ENCODE data around the gene CR1.
"Not testable (repeated sequence)": the region's sequence is repeated elsewhere in the genome, so short reads cannot be mapped to it uniquely, and the experiment has no call there.

Gene CR1

DNA sequence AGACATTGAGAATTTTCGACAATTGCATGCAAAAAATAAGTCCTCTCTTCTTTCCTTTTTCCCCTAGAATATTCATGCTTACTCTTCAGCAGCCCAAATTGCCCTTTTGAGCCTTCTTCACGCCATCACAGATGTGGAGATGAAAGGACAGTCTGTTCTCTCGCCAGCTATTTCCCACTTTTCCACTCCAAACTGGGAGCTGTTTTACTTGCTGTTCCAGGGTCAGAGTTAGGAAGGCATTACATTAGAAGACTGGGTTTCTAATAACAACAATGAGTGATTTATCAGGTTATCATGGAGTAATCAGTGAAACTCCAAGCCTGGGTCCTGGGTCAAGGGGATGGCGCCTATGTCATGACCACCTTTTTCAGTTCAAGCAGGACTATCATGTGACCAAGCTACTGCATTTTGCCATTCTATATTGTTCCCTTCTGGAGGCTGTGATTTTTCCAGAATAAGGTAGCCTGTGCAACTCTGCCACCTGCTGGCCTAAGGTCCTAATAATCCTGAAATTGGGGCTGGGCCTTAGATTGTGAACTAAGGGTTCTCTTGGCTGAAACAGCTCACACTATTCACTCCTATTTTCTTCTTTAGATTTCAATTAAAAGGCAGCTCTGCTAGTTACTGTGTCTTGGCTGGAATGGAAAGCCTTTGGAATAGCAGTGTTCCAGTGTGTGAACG, 50.9 kb downstream of the CR1 start:
- H3K4me1 ChIP-seq (ENCODE audit: insufficient read depth, low read length); H3K9me3 ChIP-seq (ENCODE audit: insufficient read depth, low read depth, low read length); H3K36me3 ChIP-seq (ENCODE audit: insufficient read depth, low read length); H3K9ac ChIP-seq (ENCODE audit: low read depth, low read length); H3K27ac ChIP-seq (ENCODE audit: low read depth, low read length); H3K27me3 ChIP-seq (ENCODE audit: insufficient read depth, low read length); H3K4me3 ChIP-seq (ENCODE audit: low read length): not testable (repeated sequence)
- no CpG with 5 or more reads among the region's 5 CpGs for WGBS

DNA sequence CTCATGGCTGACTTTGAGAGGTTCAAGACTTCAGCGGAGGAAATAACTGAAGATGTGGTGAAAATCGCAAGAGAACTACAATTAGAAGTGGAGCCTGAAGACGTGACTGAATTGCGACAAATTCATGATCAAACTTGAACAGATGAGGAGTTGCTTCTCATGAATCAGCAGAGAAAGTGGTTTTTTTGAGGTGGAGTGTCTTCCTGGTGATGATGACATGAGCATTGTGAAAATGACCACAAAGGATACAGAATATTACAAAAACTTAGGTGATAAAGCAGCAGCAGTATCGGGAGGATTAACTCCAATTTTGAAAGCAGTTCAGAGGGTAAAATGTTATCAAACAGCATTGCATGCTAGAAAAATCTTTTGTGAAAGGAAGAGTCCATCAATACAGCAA, 58.9 kb downstream of the CR1 start:
- H3K4me1 ChIP-seq (ENCODE audit: insufficient read depth, low read length); H3K9ac ChIP-seq (ENCODE audit: low read depth, low read length); H3K27ac ChIP-seq (ENCODE audit: low read depth, low read length); H3K27me3 ChIP-seq (ENCODE audit: insufficient read depth, low read length); H3K36me3 ChIP-seq (ENCODE audit: insufficient read depth, low read length); H3K4me3 ChIP-seq (ENCODE audit: low read length); H3K9me3 ChIP-seq (ENCODE audit: insufficient read depth, low read depth, low read length): not testable (repeated sequence)
- WGBS, result no CpG with 5 or more reads among the region's 5 CpGs

DNA sequence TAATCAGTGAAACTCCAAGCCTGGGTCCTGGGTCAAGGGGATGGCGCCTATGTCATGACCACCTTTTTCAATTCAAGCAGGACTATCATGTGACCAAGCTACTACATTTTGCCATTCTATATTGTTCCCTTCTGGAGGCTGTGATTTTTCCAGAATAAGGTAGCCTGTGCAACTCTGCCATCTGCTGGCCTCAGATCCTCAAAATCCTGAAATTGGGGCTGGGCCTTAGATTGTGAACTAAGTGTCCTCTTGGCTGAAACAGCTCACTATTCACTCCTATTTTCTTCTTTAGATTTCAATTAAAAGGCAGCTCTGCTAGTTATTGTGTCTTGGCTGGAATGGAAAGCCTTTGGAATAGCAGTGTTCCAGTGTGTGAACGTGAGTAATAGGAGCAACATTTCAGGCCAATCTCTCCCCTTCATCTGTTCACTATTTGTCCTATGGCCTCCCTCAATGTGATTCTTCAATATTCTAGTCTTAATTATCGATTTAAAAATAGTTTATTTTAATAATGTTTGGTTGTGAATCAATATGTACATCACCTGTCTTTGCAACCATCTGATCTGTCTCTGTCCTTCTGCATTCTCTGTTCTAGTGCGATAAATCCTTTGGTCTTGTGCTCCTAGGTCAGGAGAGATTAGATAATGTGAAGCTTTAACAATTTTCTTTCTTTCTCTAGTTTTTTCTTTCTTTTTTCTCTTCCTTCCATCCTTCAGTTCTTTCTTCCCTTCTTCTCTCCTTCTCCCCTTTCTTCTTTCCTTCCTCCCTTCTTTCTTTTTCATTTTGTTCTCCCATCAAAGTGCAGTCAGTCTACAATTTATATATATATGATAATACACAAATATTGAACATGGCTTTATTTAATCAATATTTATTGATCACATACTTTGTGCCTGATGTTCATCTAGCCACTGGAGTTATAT, 69.8 kb downstream of the CR1 start:
- Histone ChIP-seq H3K9me3 (ENCODE audit: insufficient read depth, low read depth, low read length) (no peaks in the 10 kb centered on the region), H3K4me1 (ENCODE audit: insufficient read depth, low read length) (no peaks in the 10 kb centered on the region), H3K9ac (ENCODE audit: low read depth, low read length) (no peak overlapping the region), H3K27me3 (ENCODE audit: insufficient read depth, low read length) (no peaks in the 10 kb centered on the region), H3K36me3 (ENCODE audit: insufficient read depth, low read length) (no peaks in the 10 kb centered on the region), H3K27ac (ENCODE audit: low read depth, low read length) (no peak overlapping the region), H3K4me3 (ENCODE audit: low read length) (no peak overlapping the region)
- no CpG with 5 or more reads among the region's 4 CpGs for WGBS

DNA sequence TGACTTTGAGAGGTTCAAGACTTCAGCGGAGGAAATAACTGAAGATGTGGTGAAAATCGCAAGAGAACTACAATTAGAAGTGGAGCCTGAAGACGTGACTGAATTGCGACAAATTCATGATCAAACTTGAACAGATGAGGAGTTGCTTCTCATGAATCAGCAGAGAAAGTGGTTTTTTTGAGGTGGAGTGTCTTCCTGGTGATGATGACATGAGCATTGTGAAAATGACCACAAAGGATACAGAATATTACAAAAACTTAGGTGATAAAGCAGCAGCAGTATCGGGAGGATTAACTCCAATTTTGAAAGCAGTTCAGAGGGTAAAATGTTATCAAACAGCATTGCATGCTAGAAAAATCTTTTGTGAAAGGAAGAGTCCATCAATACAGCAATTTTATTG, 76.0 kb downstream of the CR1 start:
- H3K36me3 ChIP-seq (ENCODE audit: insufficient read depth, low read length); H3K4me3 ChIP-seq (ENCODE audit: low read length); H3K4me1 ChIP-seq (ENCODE audit: insufficient read depth, low read length); H3K27me3 ChIP-seq (ENCODE audit: insufficient read depth, low read length); H3K27ac ChIP-seq (ENCODE audit: low read depth, low read length); H3K9ac ChIP-seq (ENCODE audit: low read depth, low read length); H3K9me3 ChIP-seq (ENCODE audit: insufficient read depth, low read depth, low read length): not testable (repeated sequence)
- no CpG with 5 or more reads among the region's 5 CpGs for WGBS

DNA sequence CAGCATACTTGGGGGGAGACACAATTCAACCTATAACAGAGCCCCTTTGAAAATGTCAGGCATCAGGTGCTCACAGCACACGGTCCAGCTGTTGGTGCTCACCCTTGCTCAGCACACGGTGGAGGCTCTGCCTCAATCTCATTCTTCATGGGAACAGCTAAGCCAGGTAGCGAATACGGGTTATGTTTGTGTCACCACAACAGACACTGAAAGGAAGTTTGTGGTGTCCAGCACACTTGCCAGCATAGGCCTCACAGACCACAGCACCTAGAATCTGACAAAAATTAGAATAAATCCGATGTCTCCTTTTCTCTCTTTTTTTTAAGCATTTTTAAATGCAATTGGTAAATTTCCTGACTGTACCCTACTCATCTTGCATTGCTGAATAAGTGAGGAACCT, 77.1 kb downstream of the CR1 start:
- WGBS, result 94% methylated on average over 4 of the region's 5 CpGs
- H3K4me1 ChIP-seq (ENCODE audit: insufficient read depth, low read length); H3K27me3 ChIP-seq (ENCODE audit: insufficient read depth, low read length): not testable (repeated sequence)

DNA sequence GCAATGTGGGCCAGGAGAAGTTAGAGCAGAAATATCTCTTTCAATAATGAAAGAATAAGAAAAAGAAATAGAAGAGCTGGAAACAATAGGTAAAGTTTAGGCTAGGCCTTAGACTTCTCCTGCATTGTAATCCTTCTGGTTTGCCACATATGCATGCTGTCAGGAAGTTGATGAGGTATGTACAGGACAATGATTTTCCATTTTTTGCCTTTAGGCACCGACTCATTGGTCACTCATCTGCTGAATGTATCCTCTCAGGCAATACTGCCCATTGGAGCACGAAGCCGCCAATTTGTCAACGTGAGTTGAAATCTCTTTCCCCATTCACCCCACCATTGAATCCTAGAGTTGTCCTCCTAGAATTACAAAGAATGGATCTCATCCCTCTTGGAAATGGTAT, 79.4 kb downstream of the CR1 start:
- not testable (repeated sequence) for H3K9me3 ChIP-seq (ENCODE audit: insufficient read depth, low read depth, low read length); H3K36me3 ChIP-seq (ENCODE audit: insufficient read depth, low read length); H3K4me1 ChIP-seq (ENCODE audit: insufficient read depth, low read length); H3K4me3 ChIP-seq (ENCODE audit: low read length); H3K27me3 ChIP-seq (ENCODE audit: insufficient read depth, low read length); H3K27ac ChIP-seq (ENCODE audit: low read depth, low read length); H3K9ac ChIP-seq (ENCODE audit: low read depth, low read length)
- 94% methylated on average over 4 of the region's 4 CpGs for WGBS

More for the DNA sequence above, 77.1 kb downstream of the CR1 start:
- H3K4me3 ChIP-seq (ENCODE audit: low read length); H3K9ac ChIP-seq (ENCODE audit: low read depth, low read length); H3K36me3 ChIP-seq (ENCODE audit: insufficient read depth, low read length); H3K9me3 ChIP-seq (ENCODE audit: insufficient read depth, low read depth, low read length); H3K27ac ChIP-seq (ENCODE audit: low read depth, low read length): not testable (repeated sequence)

DNA sequence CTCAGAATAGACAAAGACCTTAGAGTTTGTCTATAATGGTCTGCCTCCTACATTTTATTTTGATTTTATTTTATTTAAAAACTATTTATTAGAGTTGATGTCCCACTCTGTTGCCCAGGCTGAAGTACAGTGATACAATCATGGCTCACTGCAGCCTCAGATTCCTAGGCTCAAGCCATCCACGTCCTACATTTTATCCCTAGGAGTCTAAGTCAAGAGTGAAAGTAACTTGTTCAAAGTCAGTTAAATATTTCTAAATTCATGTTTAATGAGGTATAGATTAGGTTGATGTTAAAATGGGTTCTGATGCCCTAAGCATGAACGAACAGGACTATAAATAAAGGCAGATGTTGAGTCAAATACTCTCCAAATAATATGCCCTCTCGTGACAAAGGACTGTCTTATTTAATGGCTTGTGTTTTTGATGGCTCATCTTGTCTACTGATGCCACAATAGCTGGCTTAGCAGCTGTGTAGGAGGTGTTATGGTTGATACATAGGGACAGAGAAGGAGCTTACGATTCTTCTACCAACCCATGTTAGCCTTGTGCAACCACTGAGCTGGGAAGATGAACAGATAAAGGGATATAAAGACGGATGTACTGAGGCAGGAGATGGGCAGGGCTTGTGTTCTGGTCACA, 83.0 kb downstream of the CR1 start:
- Histone ChIP-seq H3K27ac (ENCODE audit: low read depth, low read length) (no peak overlapping the region), H3K9me3 (ENCODE audit: insufficient read depth, low read depth, low read length) (no peaks in the 10 kb centered on the region), H3K9ac (ENCODE audit: low read depth, low read length) (no peak overlapping the region), H3K4me1 (ENCODE audit: insufficient read depth, low read length) (peaks cover 8% of the 10 kb centered on the region; the same call in 1 of the 2 replicates), H3K4me3 (ENCODE audit: low read length) (no peak overlapping the region), H3K27me3 (ENCODE audit: insufficient read depth, low read length) (no peaks in the 10 kb centered on the region), H3K36me3 (ENCODE audit: insufficient read depth, low read length) (no peaks in the 10 kb centered on the region)
- 69% methylated on average over 5 of the region's 5 CpGs for WGBS

DNA sequence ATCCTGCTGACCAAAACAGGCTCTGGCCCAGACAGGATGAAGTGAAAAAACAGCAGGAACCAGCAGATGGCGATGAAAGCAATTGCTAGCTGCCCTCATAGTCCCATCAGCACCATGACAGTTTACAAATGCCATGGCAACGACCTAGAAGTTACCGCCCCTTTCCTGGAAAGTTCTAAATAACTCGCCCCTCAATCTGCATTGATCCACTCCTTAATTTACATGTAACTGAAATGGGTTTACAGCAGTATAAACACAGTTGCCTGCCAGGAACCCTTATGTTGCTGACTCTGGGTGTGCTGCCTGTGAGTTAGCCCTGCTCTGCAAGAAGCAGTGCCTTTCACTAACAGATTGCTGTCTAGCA, 83.5 kb downstream of the CR1 start:
- Histone ChIP-seq H3K27ac (ENCODE audit: low read depth, low read length) (no peak overlapping the region), H3K9me3 (ENCODE audit: insufficient read depth, low read depth, low read length) (no peaks in the 10 kb centered on the region), H3K4me3 (ENCODE audit: low read length) (no peak overlapping the region), H3K9ac (ENCODE audit: low read depth, low read length) (no peak overlapping the region), H3K36me3 (ENCODE audit: insufficient read depth, low read length) (no peaks in the 10 kb centered on the region), H3K27me3 (ENCODE audit: insufficient read depth, low read length) (no peaks in the 10 kb centered on the region), H3K4me1 (ENCODE audit: insufficient read depth, low read length) (peaks cover 8% of the 10 kb centered on the region; the same call in 1 of the 2 replicates)
- 10% methylated on average over 4 of the region's 4 CpGs for WGBS

DNA sequence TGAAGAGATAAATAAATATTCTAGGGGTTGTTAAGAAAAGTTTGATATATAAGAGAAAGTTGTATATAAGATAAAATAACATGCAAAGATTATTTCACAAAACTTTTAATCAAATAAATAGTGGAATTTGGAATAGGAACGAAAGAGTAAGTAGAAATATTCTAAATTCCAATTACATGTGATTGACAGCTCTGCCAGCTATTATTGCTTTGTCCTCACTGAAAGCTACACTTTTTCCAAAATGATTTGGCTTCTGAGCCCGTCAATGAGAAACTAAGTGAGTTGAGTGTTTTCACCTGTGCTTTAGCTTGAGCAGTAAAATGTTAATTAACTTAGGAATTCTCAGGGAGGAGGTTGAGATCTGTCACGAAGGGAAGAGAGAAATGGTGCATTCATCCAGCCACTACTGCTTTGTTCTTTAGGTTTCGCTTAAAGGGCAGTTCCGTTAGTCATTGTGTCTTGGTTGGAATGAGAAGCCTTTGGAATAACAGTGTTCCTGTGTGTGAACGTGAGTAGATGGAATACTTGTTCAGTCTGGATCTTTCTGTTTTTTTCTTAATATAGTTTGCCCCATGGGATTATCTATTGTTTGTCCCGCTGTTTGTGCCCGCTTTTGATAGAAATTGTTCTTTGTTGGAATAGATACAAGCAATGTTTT, 85.7 kb downstream of the CR1 start:
- no peaks in the 10 kb centered on the region for H3K9me3 ChIP-seq (ENCODE audit: insufficient read depth, low read depth, low read length)
- H3K4me3 ChIP-seq (ENCODE audit: low read length), result no peak overlapping the region
- no peak overlapping the region for H3K9ac ChIP-seq (ENCODE audit: low read depth, low read length)
- H3K27me3 ChIP-seq (ENCODE audit: insufficient read depth, low read length), result no peaks in the 10 kb centered on the region
- H3K4me1 ChIP-seq (ENCODE audit: insufficient read depth, low read length), result peaks cover 8% of the 10 kb centered on the region
- no peak overlapping the region for H3K27ac ChIP-seq (ENCODE audit: low read depth, low read length)
- H3K36me3 ChIP-seq (ENCODE audit: insufficient read depth, low read length), result no peaks in the 10 kb centered on the region
- 77% methylated on average over 7 of the region's 8 CpGs for WGBS

DNA sequence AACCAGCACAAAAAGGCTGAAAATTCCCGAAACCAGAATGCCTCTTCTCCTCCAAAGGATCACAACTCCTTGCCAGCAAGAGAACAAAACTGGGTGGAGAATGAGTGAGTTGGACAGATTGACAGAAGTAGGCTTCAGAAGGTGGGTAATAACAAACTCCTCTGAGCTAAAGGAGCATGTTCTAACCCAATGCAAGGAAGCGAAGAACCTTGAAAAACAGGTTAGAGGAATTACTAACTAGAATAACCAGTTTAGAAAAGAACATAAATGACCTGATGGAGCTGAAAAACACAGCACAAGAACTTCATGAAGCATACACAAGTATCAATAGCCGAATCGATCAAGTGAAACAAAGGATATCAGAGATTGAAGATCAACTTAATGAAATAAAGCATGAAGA, 93.5 kb downstream of the CR1 start:
- H3K9ac ChIP-seq (ENCODE audit: low read depth, low read length); H3K4me1 ChIP-seq (ENCODE audit: insufficient read depth, low read length); H3K9me3 ChIP-seq (ENCODE audit: insufficient read depth, low read depth, low read length); H3K27ac ChIP-seq (ENCODE audit: low read depth, low read length); H3K27me3 ChIP-seq (ENCODE audit: insufficient read depth, low read length); H3K4me3 ChIP-seq (ENCODE audit: low read length); H3K36me3 ChIP-seq (ENCODE audit: insufficient read depth, low read length): not testable (repeated sequence)
- WGBS, result 100% methylated on average over 3 of the region's 4 CpGs

DNA sequence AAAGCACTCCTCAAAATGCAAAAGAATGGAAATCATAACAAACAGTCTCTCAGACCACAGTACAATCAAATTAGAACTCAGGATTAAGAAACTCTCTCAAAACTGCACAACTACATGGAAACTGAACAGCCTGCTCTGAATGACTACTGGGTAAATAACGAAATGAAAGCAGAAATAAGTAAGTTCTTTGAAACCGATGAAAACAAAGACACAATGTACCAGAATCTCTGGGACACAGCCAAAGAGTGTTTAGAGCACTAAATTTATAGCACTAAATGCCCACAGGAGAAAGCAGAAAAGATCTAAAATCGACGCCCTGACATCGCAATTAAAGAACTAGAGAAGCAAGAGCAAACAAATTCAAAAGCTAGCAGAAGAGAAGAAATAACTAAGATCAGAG, 95.2 kb downstream of the CR1 start:
- not testable (repeated sequence) for H3K9me3 ChIP-seq (ENCODE audit: insufficient read depth, low read depth, low read length); H3K4me1 ChIP-seq (ENCODE audit: insufficient read depth, low read length); H3K27me3 ChIP-seq (ENCODE audit: insufficient read depth, low read length); H3K9ac ChIP-seq (ENCODE audit: low read depth, low read length); H3K4me3 ChIP-seq (ENCODE audit: low read length); H3K36me3 ChIP-seq (ENCODE audit: insufficient read depth, low read length); H3K27ac ChIP-seq (ENCODE audit: low read depth, low read length)
- 95% methylated on average over 5 of the region's 5 CpGs for WGBS

Data from HUES64 (cell line).